SK-N-MC (cell line): ENCODE results near the gene TTLL7.

Experiments used
- DNase-seq: peaks from one replicate; pipeline ENCODE4 v3.0.0-alpha.2; 2011; ENCODE audit warnings: low read depth, low spot score
- H3K27ac ChIP-seq: fragments of 200-600 bp; sonication (generic); 2 replicates; pipeline ENCODE4 v1.5.1; 2016; ENCODE audit warnings: mixed run types
- H3K36me3 ChIP-seq: fragments of 200-600 bp; sonication (generic); 2 replicates; pipeline ENCODE4 v1.6.1; 2017; ENCODE audit warnings: antibody characterized with exemption, low read length, mixed read lengths; ENCODE audit not compliant: insufficient read depth
- H3K4me3 ChIP-seq: fragments of 200-600 bp; sonication (generic); 2 replicates; pipeline ENCODE4 v1.5.1; 2016
- H3K9ac ChIP-seq: fragments of 200-600 bp; sonication (generic); 2 replicates; pipeline ENCODE4 v1.8.0; 2017; ENCODE audit warnings: mixed run types, mixed read lengths; ENCODE audit not compliant: insufficient read length
- H3K9me3 ChIP-seq: fragments of 200-600 bp; sonication (generic); 2 replicates; pipeline ENCODE4 v1.6.1; 2017; ENCODE audit warnings: low read depth, mild to moderate bottlenecking, antibody characterized with exemption, low read length, moderate library complexity, mixed read lengths
- EZH2 ChIP-seq: fragments of 200-600 bp; sonication (generic); IDR thresholded peaks from one replicate; pipeline ENCODE4 v1.6.1; 2017; ENCODE audit warnings: antibody characterized with exemption
- FOXP2 ChIP-seq: optimal IDR thresholded peaks from 2 replicates; pipeline ENCODE3; 2011; ENCODE audit warnings: mild to moderate bottlenecking, moderate library complexity; ENCODE audit not compliant: insufficient read depth; ENCODE audit errors: extremely low read length, control extremely low read depth
- POLR2AphosphoS5 ChIP-seq: IDR thresholded peaks from 2 replicates; pipeline ENCODE4 v1.6.1; 2012; ENCODE audit warnings: mild to moderate bottlenecking, low read depth, low read length, borderline replicate concordance

The TTLL7 gene

GRCh38 chr1:83959824-83960498, 39.0 kb downstream of the TTLL7 start:
- H3K27ac ChIP-seq = no peak overlapping the region
- H3K4me3 ChIP-seq = no peak overlapping the region
- H3K9ac ChIP-seq = no peak overlapping the region
- no peak for DNase-seq
- H3K9me3 ChIP-seq = no peaks in the 10 kb centered on the region
- H3K36me3 ChIP-seq = no peaks in the 10 kb centered on the region
- no peak for TF ChIP-seq FOXP2
- no peak for TF ChIP-seq EZH2
- TF ChIP-seq POLR2AphosphoS5 = no peak

GRCh38 chr1:83958704-83959103, 40.2 kb downstream of the TTLL7 start:
- H3K36me3 ChIP-seq = no peaks in the 10 kb centered on the region
- no peak overlapping the region for H3K9ac ChIP-seq
- no peak for TF ChIP-seq FOXP2
- TF ChIP-seq EZH2 = no peak
- no peak for TF ChIP-seq POLR2AphosphoS5
- no peak overlapping the region for H3K27ac ChIP-seq
- no peak overlapping the region for H3K4me3 ChIP-seq
- DNase-seq = no peak
- H3K9me3 ChIP-seq = no peaks in the 10 kb centered on the region

GRCh38 chr1:83954166-83954823, 44.6 kb downstream of the TTLL7 start:
- Histone ChIP-seq H3K4me3 (no peak overlapping the region), H3K27ac (no peak overlapping the region), H3K9ac (no peak overlapping the region), H3K9me3 (no peaks in the 10 kb centered on the region), H3K36me3 (no peaks in the 10 kb centered on the region)
- no peak for DNase-seq
- TF ChIP-seq EZH2 (no peak), FOXP2 (no peak), POLR2AphosphoS5 (no peak)

- Histone ChIP-seq H3K9ac (no peak overlapping the region), H3K27ac (no peak overlapping the region), H3K9me3 (no peaks in the 10 kb centered on the region), H3K36me3 (no peaks in the 10 kb centered on the region), H3K4me3 (no peak overlapping the region)
- TF ChIP-seq POLR2AphosphoS5 = no peak
- no peak for TF ChIP-seq EZH2
- no peak for TF ChIP-seq FOXP2
- DNase-seq = no peak
These were observed 48.7 kb downstream of the TTLL7 start for GRCh38 chr1:83950106-83950661.

GRCh38 chr1:83942914-83943313, 56.0 kb downstream of the TTLL7 start:
- H3K27ac ChIP-seq = no peak overlapping the region
- no peak for DNase-seq
- H3K36me3 ChIP-seq = 0 out of 2 replicates have a peak, but pooled peaks cover 2% of the 10 kb centered on the region
- TF ChIP-seq FOXP2 (no peak), POLR2AphosphoS5 (no peak), EZH2 (no peak)
- H3K4me3 ChIP-seq = no peak overlapping the region
- H3K9ac ChIP-seq = no peak overlapping the region
- no peaks in the 10 kb centered on the region for H3K9me3 ChIP-seq

- no peaks in the 10 kb centered on the region for H3K36me3 ChIP-seq
- TF ChIP-seq POLR2AphosphoS5 = no peak
- TF ChIP-seq FOXP2 = no peak
- TF ChIP-seq EZH2 = no peak
- H3K9me3 ChIP-seq = no peaks in the 10 kb centered on the region
- no peak for DNase-seq
- no peak overlapping the region for H3K27ac ChIP-seq
- H3K9ac ChIP-seq = no peak overlapping the region
- no peak overlapping the region for H3K4me3 ChIP-seq
These were observed 64.4 kb downstream of the TTLL7 start for GRCh38 chr1:83934550-83934949.

GRCh38 chr1:83932693-83933092, 66.2 kb downstream of the TTLL7 start:
- Histone ChIP-seq H3K27ac (no peak overlapping the region), H3K36me3 (no peaks in the 10 kb centered on the region), H3K9me3 (no peaks in the 10 kb centered on the region), H3K4me3 (no peak overlapping the region), H3K9ac (no peak overlapping the region)
- no peak for TF ChIP-seq EZH2
- no peak for TF ChIP-seq POLR2AphosphoS5
- TF ChIP-seq FOXP2 = no peak
- DNase-seq = no peak

- H3K36me3 ChIP-seq = no peaks in the 10 kb centered on the region
- H3K27ac ChIP-seq = no peak overlapping the region
- no peak for TF ChIP-seq EZH2
- TF ChIP-seq POLR2AphosphoS5 = no peak
- TF ChIP-seq FOXP2 = no peak
- H3K4me3 ChIP-seq = no peak overlapping the region
- no peaks in the 10 kb centered on the region for H3K9me3 ChIP-seq
- H3K9ac ChIP-seq = no peak overlapping the region
- no peak for DNase-seq
These were observed 66.7 kb downstream of the TTLL7 start for GRCh38 chr1:83932281-83932680.
